Measurements from ENCODE around the gene LTBP1. TPM values are rescaled to one million over a fixed set of nuclear protein-coding genes. Genes with fewer than 3 reads are reported as not detected.

Gene LTBP1
- total and polyA plus RNA-seq, 9 donors, result 13.5 to 117 (median 41.8) TPM

- intact Hi-C loops (cut with DNase I), result no loop called here
- Histone ChIP-seq H3K4me3 (no peak overlapping the region), H3K36me3 (no peaks in the 10 kb centered on the region), H3K27ac (no peak overlapping the region), H3K4me1 (ENCODE audit: insufficient read depth) (peaks cover 4% of the 10 kb centered on the region), H3K9me3 (no peaks in the 10 kb centered on the region), H3K27me3 (no peaks in the 10 kb centered on the region)
- 14 to 30% (median 20%) methylated on average over 3 of the region's 3 CpGs for WGBS, 3 donors
- DNase-seq, result no peak
- TF ChIP-seq EP300 (IDR thresholded peaks at IDR 0.05) (no peak), POLR2A (IDR thresholded peaks at IDR 0.05) (no peak), CTCF (IDR thresholded peaks at IDR 0.05) (no peak)
Observed at GRCh38 chr2:33145459-33145858, 198.7 kb downstream of the LTBP1 start.

GRCh38 chr2:33146102-33146501, 199.3 kb downstream of the LTBP1 start:
- H3K9me3 ChIP-seq, result no peaks in the 10 kb centered on the region
- no peak overlapping the region for H3K27ac ChIP-seq
- TF ChIP-seq EP300 (IDR thresholded peaks at IDR 0.05), result no peak
- TF ChIP-seq POLR2A (IDR thresholded peaks at IDR 0.05), result no peak
- TF ChIP-seq CTCF (IDR thresholded peaks at IDR 0.05), result no peak
- intact Hi-C loops (cut with DNase I), result no loop called here
- no peak for DNase-seq
- no peaks in the 10 kb centered on the region for H3K27me3 ChIP-seq
- no peak overlapping the region for H3K4me3 ChIP-seq
- peaks cover 4% of the 10 kb centered on the region for H3K4me1 ChIP-seq (ENCODE audit: insufficient read depth)
- no peaks in the 10 kb centered on the region for H3K36me3 ChIP-seq
- WGBS, 3 donors, result 51 to 62% (median 60%) methylated on average over 3 of the region's 3 CpGs

- DNase-seq, result no peak
- no peaks in the 10 kb centered on the region for H3K27me3 ChIP-seq
- intact Hi-C loops (cut with DNase I), result no loop called here
- no peak overlapping the region for H3K4me3 ChIP-seq
- H3K9me3 ChIP-seq, result no peaks in the 10 kb centered on the region
- H3K4me1 ChIP-seq (ENCODE audit: insufficient read depth), result peaks cover 2% of the 10 kb centered on the region
- TF ChIP-seq POLR2A (IDR thresholded peaks at IDR 0.05), result no peak
- 27 to 44% (median 37%) methylated on average over 2 of the region's 2 CpGs for WGBS, 3 donors
- H3K27ac ChIP-seq, result no peak overlapping the region
- no peaks in the 10 kb centered on the region for H3K36me3 ChIP-seq
Observed at GRCh38 chr2:33153008-33153407, 206.3 kb downstream of the LTBP1 start.

GRCh38 chr2:33158482-33159003, 211.8 kb downstream of the LTBP1 start:
- TF ChIP-seq CTCF (IDR thresholded peaks at IDR 0.05), result no peak
- no peak for TF ChIP-seq POLR2A (IDR thresholded peaks at IDR 0.05)
- TF ChIP-seq EP300 (IDR thresholded peaks at IDR 0.05), result no peak
- H3K27me3 ChIP-seq, result no peaks in the 10 kb centered on the region
- H3K4me3 ChIP-seq, result no peak overlapping the region
- no peaks in the 10 kb centered on the region for H3K9me3 ChIP-seq
- peaks cover 5% of the 10 kb centered on the region for H3K4me1 ChIP-seq (ENCODE audit: insufficient read depth)
- WGBS, 3 donors, result 24 to 45% (median 28%) methylated on average over 3 of the region's 3 CpGs
- no peak overlapping the region for H3K27ac ChIP-seq
- DNase-seq, result no peak
- intact Hi-C loops (cut with DNase I), result no loop called here
- H3K36me3 ChIP-seq, result no peaks in the 10 kb centered on the region

GRCh38 chr2:33160191-33160590, 213.4 kb downstream of the LTBP1 start:
- intact Hi-C loops (cut with DNase I), result loop anchor here in 1 of 4 donors (10.0 kb wide), 1 partner anchor 95 kb away; no protein-coding TSS in a partner anchor
- Histone ChIP-seq H3K4me1 (ENCODE audit: insufficient read depth) (peaks cover 5% of the 10 kb centered on the region), H3K9me3 (no peaks in the 10 kb centered on the region), H3K36me3 (no peaks in the 10 kb centered on the region), H3K27me3 (no peaks in the 10 kb centered on the region), H3K4me3 (no peak overlapping the region), H3K27ac (no peak overlapping the region)
- DNase-seq, result no peak
- TF ChIP-seq CTCF (IDR thresholded peaks at IDR 0.05) (no peak), EP300 (IDR thresholded peaks at IDR 0.05) (no peak), POLR2A (IDR thresholded peaks at IDR 0.05) (no peak)
- WGBS, 3 donors, result 64 to 77% (median 68%) methylated on average over 5 of the region's 5 CpGs

Data from ovary (tissue), 9 donors.